Measurements from ENCODE around the gene TMEM178B. TPM values are rescaled to one million over a fixed set of nuclear protein-coding genes. Genes with fewer than 3 reads are reported as not detected.
A peak's percentile ranks its signal among the peaks of the same experiment; 100 is the strongest.
"Not testable (repeated sequence)": the region's sequence is repeated elsewhere in the genome, so short reads cannot be mapped to it uniquely, and the experiment has no call there.

TMEM178B gene
- total RNA-seq, 1 donor: 0.09 TPM

DNA sequence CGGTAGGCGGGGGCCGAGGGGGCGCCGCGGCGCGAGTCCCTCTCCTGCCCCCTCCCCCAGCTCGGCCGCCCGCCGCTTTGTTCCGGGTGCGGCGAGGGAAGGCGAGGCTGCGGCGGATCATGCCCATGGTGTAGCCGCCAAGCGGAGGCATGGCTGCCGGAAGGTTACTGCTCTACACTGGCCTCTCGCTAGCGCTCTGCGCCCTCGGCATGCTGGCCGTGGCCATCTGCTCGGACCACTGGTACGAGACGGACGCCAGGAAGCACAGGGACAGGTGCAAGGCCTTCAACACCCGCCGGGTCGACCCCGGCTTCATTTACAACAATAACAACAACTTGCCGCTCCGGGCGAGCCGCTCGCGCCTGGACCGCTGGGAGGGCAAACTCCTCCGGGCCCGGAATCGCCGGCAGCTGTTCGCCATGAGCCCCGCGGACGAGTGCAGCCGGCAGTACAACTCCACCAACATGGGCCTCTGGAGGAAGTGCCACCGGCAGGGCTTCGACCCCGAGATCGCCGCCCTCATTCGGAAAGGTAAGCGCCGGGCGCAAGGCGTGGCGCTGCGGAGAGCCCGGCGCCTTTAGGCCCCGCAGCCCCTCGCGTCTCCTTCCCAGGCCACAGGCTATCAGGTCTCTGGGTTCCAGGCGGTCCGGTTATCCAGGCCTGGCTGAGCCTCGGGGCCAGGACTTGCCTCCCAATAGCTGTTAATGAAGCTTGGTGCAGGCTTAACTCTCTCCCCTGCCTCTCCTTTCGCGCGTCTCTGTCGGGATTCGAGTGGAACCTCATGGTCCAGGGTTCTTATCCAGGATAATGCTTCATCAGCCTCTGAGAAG, 513 bp downstream of the TMEM178B start:
- TF ChIP-seq, protein P1, sequence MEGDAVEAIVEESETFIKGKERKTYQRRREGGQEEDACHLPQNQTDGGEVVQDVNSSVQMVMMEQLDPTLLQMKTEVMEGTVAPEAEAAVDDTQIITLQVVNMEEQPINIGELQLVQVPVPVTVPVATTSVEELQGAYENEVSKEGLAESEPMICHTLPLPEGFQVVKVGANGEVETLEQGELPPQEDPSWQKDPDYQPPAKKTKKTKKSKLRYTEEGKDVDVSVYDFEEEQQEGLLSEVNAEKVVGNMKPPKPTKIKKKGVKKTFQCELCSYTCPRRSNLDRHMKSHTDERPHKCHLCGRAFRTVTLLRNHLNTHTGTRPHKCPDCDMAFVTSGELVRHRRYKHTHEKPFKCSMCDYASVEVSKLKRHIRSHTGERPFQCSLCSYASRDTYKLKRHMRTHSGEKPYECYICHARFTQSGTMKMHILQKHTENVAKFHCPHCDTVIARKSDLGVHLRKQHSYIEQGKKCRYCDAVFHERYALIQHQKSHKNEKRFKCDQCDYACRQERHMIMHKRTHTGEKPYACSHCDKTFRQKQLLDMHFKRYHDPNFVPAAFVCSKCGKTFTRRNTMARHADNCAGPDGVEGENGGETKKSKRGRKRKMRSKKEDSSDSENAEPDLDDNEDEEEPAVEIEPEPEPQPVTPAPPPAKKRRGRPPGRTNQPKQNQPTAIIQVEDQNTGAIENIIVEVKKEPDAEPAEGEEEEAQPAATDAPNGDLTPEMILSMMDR (IDR thresholded peaks at IDR 0.05; ENCODE audit: insufficient read depth, low read length): no peak
- peak overlapping the region; percentile 37 for H3K4me3 ChIP-seq (ENCODE audit: low read depth, low read length)
- DNase-seq (ENCODE audit: low read depth): peak; percentile 4

DNA sequence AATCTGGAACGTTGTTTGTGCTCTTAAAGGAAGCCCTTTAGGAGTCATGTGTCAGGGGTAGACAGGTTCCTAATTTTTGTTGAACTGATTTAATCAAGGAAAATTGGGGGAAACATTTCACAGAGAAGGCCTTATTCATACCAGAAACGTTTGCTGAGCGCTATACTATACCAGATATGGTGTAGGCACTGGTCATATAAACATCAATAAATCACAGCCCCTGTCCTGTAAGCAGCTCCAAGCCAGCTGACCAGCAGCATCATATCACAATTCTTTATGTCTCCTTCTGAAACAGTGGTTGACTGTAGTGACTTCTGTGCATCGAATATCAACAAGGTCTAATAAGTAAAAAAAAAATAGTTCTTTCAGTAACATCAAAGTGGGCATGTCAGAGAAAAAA, 1.1 kb downstream of the TMEM178B start:
- no peak overlapping the region for H3K4me3 ChIP-seq (ENCODE audit: low read depth, low read length)
- DNase-seq (ENCODE audit: low read depth): no peak
- TF ChIP-seq, protein P1 (IDR thresholded peaks at IDR 0.05; ENCODE audit: insufficient read depth, low read length): no peak

DNA sequence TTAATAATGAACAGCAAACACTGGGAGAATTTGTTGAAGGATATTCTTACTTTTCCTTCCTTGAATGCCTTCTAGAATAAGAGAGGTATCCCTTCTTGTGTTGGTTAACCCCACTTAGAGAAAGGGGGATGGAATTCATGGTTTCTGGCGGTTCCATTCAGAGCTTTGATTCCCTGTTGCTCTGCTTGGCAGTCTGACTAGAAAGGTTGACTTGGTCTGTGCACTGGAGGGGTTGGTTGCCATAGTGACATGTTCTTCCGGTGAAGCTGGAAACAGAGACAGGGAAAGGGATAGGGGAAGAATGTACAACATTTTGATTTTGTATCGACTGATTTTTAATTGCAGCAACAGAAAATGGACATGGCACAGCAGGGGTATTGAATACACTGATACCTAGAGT, 2.5 kb downstream of the TMEM178B start:
- TF ChIP-seq, protein P1 (IDR thresholded peaks at IDR 0.05; ENCODE audit: insufficient read depth, low read length): no peak
- no peak overlapping the region for H3K4me3 ChIP-seq (ENCODE audit: low read depth, low read length)
- no peak for DNase-seq (ENCODE audit: low read depth)

DNA sequence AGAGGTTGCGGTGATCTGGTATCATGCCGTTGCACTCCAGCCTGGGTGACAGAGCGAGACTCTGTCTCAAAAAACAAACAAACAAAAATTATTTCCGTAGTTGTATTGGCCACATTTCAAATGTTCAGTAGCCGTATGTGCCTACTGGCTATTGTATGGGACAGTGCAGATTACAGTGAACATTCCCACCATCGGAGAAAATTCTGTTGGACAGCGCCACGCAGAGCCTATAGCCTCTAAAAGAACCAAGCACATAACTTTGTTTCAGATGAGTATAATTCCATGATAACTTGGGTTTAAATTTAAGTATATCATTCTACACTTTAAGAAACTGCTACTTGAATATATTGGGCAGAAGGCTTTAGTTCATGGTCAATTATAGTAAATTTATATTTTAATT, 5.4 kb downstream of the TMEM178B start:
- DNase-seq (ENCODE audit: low read depth): no peak
- H3K4me3 ChIP-seq (ENCODE audit: low read depth, low read length): no peak overlapping the region
- TF ChIP-seq, protein P1 (IDR thresholded peaks at IDR 0.05; ENCODE audit: insufficient read depth, low read length): no peak

DNA sequence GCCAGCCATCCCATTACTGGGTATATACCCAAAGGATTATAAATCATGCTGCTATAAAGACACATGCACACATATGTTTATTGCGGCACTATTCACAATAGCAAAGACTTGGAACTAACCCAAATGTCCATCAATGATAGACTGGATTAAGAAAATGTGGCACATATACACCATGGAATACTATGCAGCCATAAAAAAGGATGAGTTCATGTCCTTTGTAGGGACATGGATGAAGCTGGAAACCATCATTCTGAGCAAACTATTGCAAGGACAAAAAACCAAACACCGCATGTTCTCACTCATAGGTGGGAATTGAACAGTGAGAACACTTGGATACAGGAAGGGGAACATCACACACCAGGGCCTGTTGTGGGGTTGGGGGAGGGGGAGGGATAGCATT, 15.6 kb downstream of the TMEM178B start:
- not testable (repeated sequence) for H3K4me3 ChIP-seq (ENCODE audit: low read depth, low read length); DNase-seq (ENCODE audit: low read depth)

DNA sequence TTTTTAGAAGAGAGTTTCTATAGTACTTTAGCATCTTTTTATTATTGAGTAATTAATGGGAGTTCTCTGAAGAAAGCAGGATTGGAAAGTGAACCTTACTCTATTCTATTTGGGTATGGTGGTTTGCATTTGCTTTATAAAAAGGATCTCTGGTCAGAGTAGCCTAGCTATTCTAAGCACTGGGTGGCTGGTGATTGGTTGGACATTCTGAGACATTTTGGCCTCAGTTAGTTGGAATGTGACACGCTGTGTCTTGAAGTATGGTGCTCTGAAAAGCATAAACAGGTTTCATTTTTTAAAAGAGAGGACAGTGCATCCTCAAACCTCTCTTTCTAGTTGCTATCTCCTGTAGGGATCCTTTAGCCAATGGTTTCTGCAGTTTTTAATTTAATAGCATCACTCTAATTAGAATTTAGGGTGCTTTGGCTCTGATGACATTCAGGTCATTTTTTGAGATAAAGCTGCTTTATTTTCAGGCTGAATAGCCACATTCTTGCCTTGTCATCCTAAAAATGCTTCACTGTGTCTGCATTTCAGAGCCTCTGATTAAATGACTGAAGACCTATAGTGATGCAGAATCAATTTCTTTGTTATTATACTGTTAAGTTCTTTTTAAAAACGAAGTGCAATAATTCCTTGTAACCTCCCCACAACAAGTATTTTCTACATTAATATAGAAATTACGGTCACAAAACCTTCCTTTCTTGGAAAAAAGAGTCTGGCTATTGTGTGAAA, 20.6 kb downstream of the TMEM178B start:
- TF ChIP-seq, protein P1 (IDR thresholded peaks at IDR 0.05; ENCODE audit: insufficient read depth, low read length): no peak
- H3K4me3 ChIP-seq (ENCODE audit: low read depth, low read length): no peak overlapping the region
- no peak for DNase-seq (ENCODE audit: low read depth)

DNA sequence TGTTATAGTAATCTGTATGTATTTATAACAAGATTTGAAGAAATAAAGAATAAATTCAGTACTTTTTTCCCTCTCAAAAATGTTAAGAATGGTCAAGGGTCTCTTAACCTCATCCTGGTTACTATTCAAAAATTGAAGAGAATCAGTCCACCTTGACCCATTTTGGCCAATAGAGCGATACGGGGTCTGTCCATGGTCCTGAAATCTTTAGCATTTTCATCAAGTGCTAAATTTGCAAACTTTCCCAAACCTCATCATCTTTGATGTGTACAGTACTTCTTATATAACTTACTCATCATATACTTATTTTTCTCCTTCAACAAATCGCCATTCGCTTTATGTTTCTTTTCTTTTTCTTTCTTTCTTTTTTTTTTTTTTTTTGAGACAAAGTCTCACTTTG, 23.6 kb downstream of the TMEM178B start:
- H3K4me3 ChIP-seq (ENCODE audit: low read depth, low read length): no peak overlapping the region
- DNase-seq (ENCODE audit: low read depth): peak; percentile 8
- TF ChIP-seq, protein P1 (IDR thresholded peaks at IDR 0.05; ENCODE audit: insufficient read depth, low read length): no peak

Data from fibroblast of the aortic adventitia (primary cell).